Measurements from ENCODE around the gene CCDC188. TPM values are rescaled to one million over a fixed set of nuclear protein-coding genes. Genes with fewer than 3 reads are reported as not detected.

CCDC188 gene
- total RNA-seq, 1 experiment from 2014 or later = not detected

DNA sequence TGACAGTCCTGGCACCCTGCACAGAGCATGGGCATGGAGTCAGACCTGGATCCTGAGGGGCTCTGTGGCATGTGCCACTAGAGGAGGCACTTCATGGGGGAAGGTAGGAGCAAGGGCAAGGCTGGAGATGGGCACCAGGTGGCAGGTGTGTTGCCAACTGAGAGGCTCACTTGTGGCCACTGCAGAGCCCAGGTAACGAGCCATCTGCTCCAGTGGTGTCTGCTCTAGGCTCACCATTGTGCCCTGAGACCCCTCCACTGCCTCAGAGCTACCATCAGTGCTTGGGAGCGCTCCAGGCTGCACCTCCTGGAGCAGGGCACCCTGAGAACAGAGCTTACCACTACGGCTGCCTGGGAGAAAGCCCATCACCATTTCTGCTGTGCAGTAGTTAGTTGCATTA lies 20.5 kb downstream of the CCDC188 start:
- BruUV-seq (replicated peaks) = no TSS peak
- intact Hi-C loops (cut with micrococcal nuclease; ENCODE audit: unreplicated experiment) = no loop called here
- Histone ChIP-seq H3K9me2 (ENCODE audit: insufficient read depth) (no peaks in the 10 kb centered on the region), H2AFZ (no peak overlapping the region), H3K79me2 (ENCODE audit: low read depth) (no peaks in the 10 kb centered on the region), H3K9me3 (ENCODE audit: insufficient read depth, low read depth) (no peaks in the 10 kb centered on the region), H3F3A (ENCODE audit: insufficient read depth, low read depth) (peaks cover 8% of the 10 kb centered on the region; the same call in 1 of the 2 replicates), H3K4me1 (replicated peaks; ENCODE audit: insufficient read depth) (no peaks in the 10 kb centered on the region; the same call in 1 of the 2 replicates), H3K4me2 (no peak overlapping the region), H3K27ac (no peak overlapping the region), H3K27me3 (ENCODE audit: insufficient read depth, low read depth) (no peaks in the 10 kb centered on the region), H3K4me3 (no peak overlapping the region), H4K20me1 (ENCODE audit: insufficient read depth) (peaks cover 7% of the 10 kb centered on the region; the same call in 1 of the 2 replicates), H3K36me3 (ENCODE audit: low read depth) (no peaks in the 10 kb centered on the region)
- DNase-seq = no peak
- POLR2A ChIA-PET (ENCODE audit: unreplicated experiment) = no interaction called here
- CTCF ChIA-PET = no interaction called here
- TF ChIP-seq, protein P1, sequence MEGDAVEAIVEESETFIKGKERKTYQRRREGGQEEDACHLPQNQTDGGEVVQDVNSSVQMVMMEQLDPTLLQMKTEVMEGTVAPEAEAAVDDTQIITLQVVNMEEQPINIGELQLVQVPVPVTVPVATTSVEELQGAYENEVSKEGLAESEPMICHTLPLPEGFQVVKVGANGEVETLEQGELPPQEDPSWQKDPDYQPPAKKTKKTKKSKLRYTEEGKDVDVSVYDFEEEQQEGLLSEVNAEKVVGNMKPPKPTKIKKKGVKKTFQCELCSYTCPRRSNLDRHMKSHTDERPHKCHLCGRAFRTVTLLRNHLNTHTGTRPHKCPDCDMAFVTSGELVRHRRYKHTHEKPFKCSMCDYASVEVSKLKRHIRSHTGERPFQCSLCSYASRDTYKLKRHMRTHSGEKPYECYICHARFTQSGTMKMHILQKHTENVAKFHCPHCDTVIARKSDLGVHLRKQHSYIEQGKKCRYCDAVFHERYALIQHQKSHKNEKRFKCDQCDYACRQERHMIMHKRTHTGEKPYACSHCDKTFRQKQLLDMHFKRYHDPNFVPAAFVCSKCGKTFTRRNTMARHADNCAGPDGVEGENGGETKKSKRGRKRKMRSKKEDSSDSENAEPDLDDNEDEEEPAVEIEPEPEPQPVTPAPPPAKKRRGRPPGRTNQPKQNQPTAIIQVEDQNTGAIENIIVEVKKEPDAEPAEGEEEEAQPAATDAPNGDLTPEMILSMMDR (conservative IDR thresholded peaks at IDR 0.05) = no peak
- no peak for TF ChIP-seq EZH2 (IDR thresholded peaks at IDR 0.05; ENCODE audit: low read depth)

DNA sequence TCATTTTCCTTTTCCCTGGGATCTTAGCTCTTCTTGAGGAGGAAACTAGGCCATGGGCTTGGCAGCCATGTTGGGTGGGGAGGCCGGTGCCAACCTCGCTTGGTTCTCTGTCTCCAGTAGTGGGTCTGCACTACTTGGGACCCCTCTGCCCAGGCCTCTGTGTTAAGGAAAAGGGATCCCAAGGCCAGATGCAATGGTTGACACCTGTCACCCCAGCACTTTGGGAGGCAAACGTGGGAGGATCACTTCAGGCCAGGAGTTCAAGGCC lies 21.2 kb downstream of the CCDC188 start:
- Histone ChIP-seq H2AFZ (no peak overlapping the region), H3K36me3 (ENCODE audit: low read depth) (no peaks in the 10 kb centered on the region), H3K79me2 (ENCODE audit: low read depth) (no peaks in the 10 kb centered on the region), H3K9me2 (ENCODE audit: insufficient read depth) (no peaks in the 10 kb centered on the region), H3F3A (ENCODE audit: insufficient read depth, low read depth) (peaks cover 8% of the 10 kb centered on the region; the same call in 1 of the 2 replicates), H3K4me1 (replicated peaks; ENCODE audit: insufficient read depth) (no peaks in the 10 kb centered on the region; the same call in 1 of the 2 replicates), H3K27ac (no peak overlapping the region), H3K27me3 (ENCODE audit: insufficient read depth, low read depth) (no peaks in the 10 kb centered on the region), H3K4me3 (no peak overlapping the region), H3K9me3 (ENCODE audit: insufficient read depth, low read depth) (no peaks in the 10 kb centered on the region), H3K4me2 (no peak overlapping the region), H4K20me1 (ENCODE audit: insufficient read depth) (peaks cover 1% of the 10 kb centered on the region; the same call in 1 of the 2 replicates)
- CTCF ChIA-PET = interaction anchor here (0.6 kb wide), 1 partner anchor 80 kb away, joined by 5 read pairs; no protein-coding TSS in a partner anchor
- no peak for TF ChIP-seq EZH2 (IDR thresholded peaks at IDR 0.05; ENCODE audit: low read depth)
- TF ChIP-seq, protein P1 (conservative IDR thresholded peaks at IDR 0.05) = no peak
- no TSS peak for BruUV-seq (replicated peaks)
- POLR2A ChIA-PET (ENCODE audit: unreplicated experiment) = no interaction called here
- DNase-seq = no peak
- intact Hi-C loops (cut with micrococcal nuclease; ENCODE audit: unreplicated experiment) = no loop called here

DNA sequence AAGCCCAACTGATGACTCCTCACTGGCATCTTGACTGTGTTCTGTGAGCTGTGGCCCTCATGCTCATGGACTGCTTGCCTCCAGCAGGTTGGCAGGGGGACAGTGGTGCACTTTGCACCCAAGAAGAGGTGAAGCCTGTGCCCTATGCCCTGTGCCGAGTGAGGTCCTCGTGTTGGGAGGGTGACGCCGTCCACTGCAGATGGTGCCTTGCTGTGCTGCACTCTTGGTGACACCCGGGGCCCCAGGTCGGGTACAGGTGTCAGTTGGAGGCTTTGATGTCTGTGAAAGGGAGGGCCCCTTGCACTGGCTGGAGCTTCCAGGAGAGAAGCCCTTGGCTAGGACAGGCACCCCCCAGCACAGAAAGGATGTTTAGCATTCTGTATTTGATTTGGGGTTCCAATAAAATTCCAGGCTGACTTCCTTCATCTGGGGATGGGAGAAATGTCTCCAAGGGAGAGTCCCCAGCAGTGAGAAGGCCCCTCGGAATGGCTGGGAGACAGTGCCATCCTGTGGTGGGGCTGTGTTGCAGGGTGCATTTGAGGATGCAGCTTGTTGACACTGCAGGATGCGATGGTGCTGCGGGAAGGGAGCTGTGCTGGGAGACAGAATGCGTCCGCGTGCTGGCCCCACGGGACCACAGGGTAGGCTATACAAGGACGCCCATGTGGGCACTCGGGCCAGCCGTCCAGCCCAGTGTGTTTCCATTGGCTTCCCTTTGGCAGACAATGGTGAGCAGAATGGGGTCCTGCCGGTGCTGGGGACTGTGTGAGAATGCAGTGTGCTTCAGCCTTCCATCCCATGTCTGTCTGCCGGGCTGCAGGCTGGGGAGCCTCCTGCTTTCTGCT lies 21.7 kb downstream of the CCDC188 start:
- Histone ChIP-seq H4K20me1 (ENCODE audit: insufficient read depth) (no peaks in the 10 kb centered on the region), H3K4me3 (no peak overlapping the region), H3K9me3 (ENCODE audit: insufficient read depth, low read depth) (no peaks in the 10 kb centered on the region), H2AFZ (no peak overlapping the region), H3K4me2 (no peak overlapping the region), H3K9me2 (ENCODE audit: insufficient read depth) (no peaks in the 10 kb centered on the region), H3K27me3 (ENCODE audit: insufficient read depth, low read depth) (no peaks in the 10 kb centered on the region), H3F3A (ENCODE audit: insufficient read depth, low read depth) (peaks cover 8% of the 10 kb centered on the region; the same call in 1 of the 2 replicates), H3K36me3 (ENCODE audit: low read depth) (no peaks in the 10 kb centered on the region), H3K4me1 (replicated peaks; ENCODE audit: insufficient read depth) (no peaks in the 10 kb centered on the region; the same call in 1 of the 2 replicates), H3K79me2 (ENCODE audit: low read depth) (no peaks in the 10 kb centered on the region), H3K27ac (no peak overlapping the region)
- DNase-seq = peak in 1 of 2 experiments; percentile 35
- intact Hi-C loops (cut with micrococcal nuclease; ENCODE audit: unreplicated experiment) = no loop called here
- BruUV-seq (replicated peaks) = TSS peak; percentile 18
- ChIA-PET CTCF (interaction anchor here (0.6 kb wide), 1 partner anchor 79 kb away, joined by 5 read pairs; no protein-coding TSS in a partner anchor), POLR2A (ENCODE audit: unreplicated experiment) (no interaction called here)
- TF ChIP-seq, protein P1 (conservative IDR thresholded peaks at IDR 0.05) = peak; percentile 45
- no peak for TF ChIP-seq EZH2 (IDR thresholded peaks at IDR 0.05; ENCODE audit: low read depth)
